ENCODE data around the gene CASKIN1.
"Not testable (repeated sequence)": the region's sequence is repeated elsewhere in the genome, so short reads cannot be mapped to it uniquely, and the experiment has no call there.

The CASKIN1 gene

DNA sequence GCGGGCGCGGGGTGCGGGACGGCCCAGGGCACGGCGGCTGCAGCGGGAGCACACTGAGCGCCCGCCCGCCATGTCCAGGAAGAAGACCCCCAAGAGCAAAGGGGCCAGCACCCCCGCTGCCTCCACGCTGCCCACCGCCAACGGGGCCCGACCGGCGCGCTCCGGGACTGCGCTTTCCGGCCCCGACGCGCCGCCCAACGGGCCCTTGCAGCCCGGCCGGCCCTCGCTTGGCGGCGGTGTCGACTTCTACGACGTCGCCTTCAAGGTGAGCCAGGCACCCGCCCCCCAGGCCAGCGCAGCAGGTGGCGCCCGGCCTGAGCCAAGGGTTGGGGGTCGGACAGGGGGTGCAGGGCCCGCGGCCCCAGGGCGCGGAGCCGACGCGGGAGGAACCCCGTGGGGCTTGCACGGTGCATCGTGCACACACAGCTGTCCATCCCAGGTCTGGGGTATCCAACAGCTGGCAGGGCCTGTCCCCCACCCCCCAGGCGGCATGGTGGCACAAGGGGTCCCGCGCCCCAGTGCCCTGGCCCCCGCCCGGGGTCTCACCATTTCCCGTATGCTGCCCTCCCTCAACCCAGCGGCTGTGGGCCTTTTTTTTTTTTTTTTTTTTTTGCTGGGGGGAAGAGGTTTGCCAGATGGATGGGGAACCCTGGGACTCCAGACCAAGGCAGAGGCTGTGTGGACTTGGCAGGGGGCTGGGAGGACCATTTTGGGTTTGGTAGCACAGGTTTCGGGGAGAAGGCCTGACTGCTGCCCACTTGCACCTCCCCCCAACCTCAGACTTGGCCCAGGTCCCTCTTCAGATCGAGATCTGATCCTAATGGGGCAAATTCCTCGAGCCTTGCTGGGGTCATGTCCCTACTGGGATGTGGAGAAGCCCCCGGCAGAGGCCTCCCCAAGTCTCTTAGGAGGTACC lies 47.4 kb downstream of the CASKIN1 start:
- no peaks in the 10 kb centered on the region for H3K9me3 ChIP-seq (replicated peaks; ENCODE audit: low read length)
- H3K9ac ChIP-seq (ENCODE audit: low read depth, low read length): peak overlapping the region; percentile 48
- peak overlapping the region; percentile 64 for H3K4me3 ChIP-seq (ENCODE audit: low read length)
- peaks cover 46% of the 10 kb centered on the region for H3K4me1 ChIP-seq (ENCODE audit: control insufficient read depth, insufficient read depth, low read length)
- H3K36me3 ChIP-seq (ENCODE audit: insufficient read depth, low read length): peaks cover 26% of the 10 kb centered on the region
- H3K27me3 ChIP-seq (ENCODE audit: control insufficient read depth, insufficient read depth, low read length): no peaks in the 10 kb centered on the region
- peak overlapping the region; percentile 90 for H3K4me2 ChIP-seq (ENCODE audit: low read length)

- Histone ChIP-seq H3K4me3 (ENCODE audit: low read length) (peak within 1 kb of the TSS; percentile 64), H3K36me3 (ENCODE audit: insufficient read depth, low read length) (peaks cover 18% of the 10 kb centered on the region), H3K9me3 (replicated peaks; ENCODE audit: low read length) (no peaks in the 10 kb centered on the region), H3K4me1 (ENCODE audit: control insufficient read depth, insufficient read depth, low read length) (peaks cover 40% of the 10 kb centered on the region), H3K9ac (ENCODE audit: low read depth, low read length) (peak within 1 kb of the TSS; percentile 48), H3K4me2 (ENCODE audit: low read length) (peak within 1 kb of the TSS; percentile 90), H3K27me3 (ENCODE audit: control insufficient read depth, insufficient read depth, low read length) (no peaks in the 10 kb centered on the region)
Observed at GRCh38 chr16:2147981-2148671, 48.3 kb downstream of the CASKIN1 start, which contains the start of gene RAB26. RAB26 (plus strand) TSS chr16:2148625; CDS start chr16:2148784, 159 bp downstream.

GRCh38 chr16:2147378-2147777 lies 49.0 kb downstream of the CASKIN1 start:
- H3K4me3 ChIP-seq (ENCODE audit: low read length): no peak overlapping the region
- H3K4me2 ChIP-seq (ENCODE audit: low read length): no peak overlapping the region
- no peaks in the 10 kb centered on the region for H3K27me3 ChIP-seq (ENCODE audit: control insufficient read depth, insufficient read depth, low read length)
- H3K4me1 ChIP-seq (ENCODE audit: control insufficient read depth, insufficient read depth, low read length): peaks cover 33% of the 10 kb centered on the region
- H3K9ac ChIP-seq (ENCODE audit: low read depth, low read length): no peak overlapping the region
- H3K36me3 ChIP-seq (ENCODE audit: insufficient read depth, low read length): peaks cover 11% of the 10 kb centered on the region
- H3K9me3 ChIP-seq (replicated peaks; ENCODE audit: low read length): no peaks in the 10 kb centered on the region

- Histone ChIP-seq H3K4me3 (ENCODE audit: low read length) (no peak overlapping the region), H3K9me3 (replicated peaks; ENCODE audit: low read length) (no peaks in the 10 kb centered on the region), H3K4me2 (ENCODE audit: low read length) (no peak overlapping the region), H3K9ac (ENCODE audit: low read depth, low read length) (no peak overlapping the region), H3K4me1 (ENCODE audit: control insufficient read depth, insufficient read depth, low read length) (peaks cover 23% of the 10 kb centered on the region), H3K27me3 (ENCODE audit: control insufficient read depth, insufficient read depth, low read length) (no peaks in the 10 kb centered on the region), H3K36me3 (ENCODE audit: insufficient read depth, low read length) (no peaks in the 10 kb centered on the region)
Observed at GRCh38 chr16:2145843-2146242, 50.6 kb downstream of the CASKIN1 start.

GRCh38 chr16:2143878-2144485 lies 52.4 kb downstream of the CASKIN1 start:
- no peaks in the 10 kb centered on the region for H3K36me3 ChIP-seq (ENCODE audit: insufficient read depth, low read length)
- H3K27me3 ChIP-seq (ENCODE audit: control insufficient read depth, insufficient read depth, low read length): no peaks in the 10 kb centered on the region
- H3K4me1 ChIP-seq (ENCODE audit: control insufficient read depth, insufficient read depth, low read length): peaks cover 12% of the 10 kb centered on the region
- no peak overlapping the region for H3K4me2 ChIP-seq (ENCODE audit: low read length)
- H3K9me3 ChIP-seq (replicated peaks; ENCODE audit: low read length): no peaks in the 10 kb centered on the region
- no peak overlapping the region for H3K9ac ChIP-seq (ENCODE audit: low read depth, low read length)
- no peak overlapping the region for H3K4me3 ChIP-seq (ENCODE audit: low read length)

GRCh38 chr16:2142942-2143877 lies 53.2 kb downstream of the CASKIN1 start:
- no peak overlapping the region for H3K9ac ChIP-seq (ENCODE audit: low read depth, low read length)
- H3K4me1 ChIP-seq (ENCODE audit: control insufficient read depth, insufficient read depth, low read length): peaks cover 6% of the 10 kb centered on the region
- H3K4me2 ChIP-seq (ENCODE audit: low read length): no peak overlapping the region
- H3K27me3 ChIP-seq (ENCODE audit: control insufficient read depth, insufficient read depth, low read length): no peaks in the 10 kb centered on the region
- no peak overlapping the region for H3K4me3 ChIP-seq (ENCODE audit: low read length)
- H3K9me3 ChIP-seq (replicated peaks; ENCODE audit: low read length): no peaks in the 10 kb centered on the region
- H3K36me3 ChIP-seq (ENCODE audit: insufficient read depth, low read length): no peaks in the 10 kb centered on the region

- H3K9me3 ChIP-seq (replicated peaks; ENCODE audit: low read length); H3K27me3 ChIP-seq (ENCODE audit: control insufficient read depth, insufficient read depth, low read length); H3K36me3 ChIP-seq (ENCODE audit: insufficient read depth, low read length); H3K4me1 ChIP-seq (ENCODE audit: control insufficient read depth, insufficient read depth, low read length): not testable (repeated sequence)
- peak within 1 kb of the TSS; percentile 73 for H3K9ac ChIP-seq (ENCODE audit: low read depth, low read length)
- H3K4me2 ChIP-seq (ENCODE audit: low read length): peak within 1 kb of the TSS; percentile 73
- H3K4me3 ChIP-seq (ENCODE audit: low read length): peak within 1 kb of the TSS; percentile 69
Observed at GRCh38 chr16:2135770-2136490, 60.5 kb downstream of the CASKIN1 start, which contains the start of gene PKD1. PKD1 (minus strand) TSS chr16:2135898; CDS start chr16:2135689, 209 bp downstream.

DNA sequence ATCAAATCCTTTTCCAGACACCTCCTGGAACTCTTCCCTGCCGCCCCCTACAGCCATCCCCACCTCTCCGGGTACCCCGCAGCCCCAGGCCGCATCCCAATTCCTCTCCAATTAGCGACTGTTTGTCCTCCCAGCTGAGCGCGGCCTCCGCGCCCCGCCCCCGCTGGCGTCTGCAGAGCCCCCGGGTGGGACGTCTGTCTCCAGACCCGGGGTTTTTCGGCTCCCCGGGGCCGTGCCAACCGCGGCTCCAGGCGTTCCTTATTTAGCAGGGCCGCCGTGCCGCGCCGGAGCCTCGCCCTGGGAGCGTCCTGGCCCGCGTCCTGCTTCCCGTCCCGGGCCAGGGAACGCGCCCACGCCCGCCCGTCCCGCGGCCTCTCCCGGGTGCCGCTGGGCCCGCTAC lies 61.3 kb downstream of the CASKIN1 start:
- peak overlapping the region; percentile 68 for H3K4me2 ChIP-seq (ENCODE audit: low read length)
- H3K27me3 ChIP-seq (ENCODE audit: control insufficient read depth, insufficient read depth, low read length); H3K36me3 ChIP-seq (ENCODE audit: insufficient read depth, low read length); H3K9me3 ChIP-seq (replicated peaks; ENCODE audit: low read length); H3K4me1 ChIP-seq (ENCODE audit: control insufficient read depth, insufficient read depth, low read length): not testable (repeated sequence)
- H3K4me3 ChIP-seq (ENCODE audit: low read length): peak overlapping the region; percentile 69
- H3K9ac ChIP-seq (ENCODE audit: low read depth, low read length): peak overlapping the region; percentile 63

DNA sequence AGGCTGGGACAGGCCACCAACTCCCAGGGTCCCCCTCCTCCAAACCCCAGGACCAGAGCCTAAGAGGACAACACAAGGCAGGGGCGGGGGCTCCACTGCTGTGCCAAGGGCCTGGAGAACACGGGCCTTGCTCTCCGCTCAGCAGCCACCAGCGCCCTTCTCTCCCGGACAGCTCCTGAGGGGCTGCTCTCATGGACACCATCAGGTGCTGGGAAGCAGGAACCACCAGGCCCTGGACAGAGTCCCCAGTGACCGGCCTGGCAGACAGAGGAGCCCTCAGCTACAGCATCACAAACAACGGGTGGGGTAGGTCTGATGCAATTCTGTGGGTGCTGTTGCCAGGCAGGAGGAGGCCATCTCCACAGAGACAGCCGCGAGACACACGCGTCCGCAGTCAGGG lies 62.6 kb downstream of the CASKIN1 start:
- peak overlapping the region; percentile 50 for H3K9ac ChIP-seq (ENCODE audit: low read depth, low read length)
- not testable (repeated sequence) for H3K27me3 ChIP-seq (ENCODE audit: control insufficient read depth, insufficient read depth, low read length); H3K9me3 ChIP-seq (replicated peaks; ENCODE audit: low read length); H3K36me3 ChIP-seq (ENCODE audit: insufficient read depth, low read length); H3K4me1 ChIP-seq (ENCODE audit: control insufficient read depth, insufficient read depth, low read length)
- H3K4me3 ChIP-seq (ENCODE audit: low read length): peak overlapping the region; percentile 51
- peak overlapping the region; percentile 80 for H3K4me2 ChIP-seq (ENCODE audit: low read length)

DNA sequence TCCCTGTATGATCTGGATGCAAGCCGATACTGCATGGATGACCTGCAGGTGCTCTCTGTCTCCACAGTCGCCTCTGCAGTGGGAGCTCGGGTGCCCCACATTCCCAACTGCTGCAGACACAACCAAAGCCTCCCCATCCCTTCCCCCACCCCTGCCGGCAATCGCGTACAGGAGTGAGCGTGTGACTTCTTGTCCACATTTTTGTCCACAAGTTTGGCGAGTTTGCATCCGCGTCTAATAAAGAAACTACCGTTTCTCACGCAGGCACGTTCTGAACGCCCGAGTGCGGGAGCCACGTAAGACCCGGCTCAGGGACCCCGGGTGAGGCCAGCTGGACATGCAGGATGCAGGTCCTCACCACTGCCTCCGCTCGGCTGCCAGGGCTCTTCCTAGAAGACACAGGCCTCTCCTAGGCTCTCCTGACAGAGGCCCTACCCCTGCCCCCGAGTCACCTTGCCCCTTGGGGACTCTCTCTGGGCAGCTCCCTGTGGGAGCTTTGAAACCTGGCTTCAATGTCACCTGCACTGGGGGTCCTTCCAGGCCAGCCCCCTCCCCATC lies 66.4 kb downstream of the CASKIN1 start:
- H3K4me1 ChIP-seq (ENCODE audit: control insufficient read depth, insufficient read depth, low read length): peaks cover 37% of the 10 kb centered on the region
- not testable (repeated sequence) for H3K27me3 ChIP-seq (ENCODE audit: control insufficient read depth, insufficient read depth, low read length); H3K9ac ChIP-seq (ENCODE audit: low read depth, low read length); H3K9me3 ChIP-seq (replicated peaks; ENCODE audit: low read length); H3K36me3 ChIP-seq (ENCODE audit: insufficient read depth, low read length); H3K4me3 ChIP-seq (ENCODE audit: low read length)
- peak overlapping the region; percentile 41 for H3K4me2 ChIP-seq (ENCODE audit: low read length)
